SHP77 (cell line): ENCODE results near the gene LCLAT1.
"Not testable (repeated sequence)": the region's sequence is repeated elsewhere in the genome, so short reads cannot be mapped to it uniquely, and the experiment has no call there.

ENCODE experiments used
- DNase-seq, 2 experiments: peaks; one replicate each; lab custom pipeline; 2025; lab: John Stamatoyannopoulos, UW

The LCLAT1 gene

GRCh38 chr2:30455114-30455738 lies 8.2 kb downstream of the LCLAT1 start:
- DNase-seq = no peak

GRCh38 chr2:30456106-30456505 lies 9.1 kb downstream of the LCLAT1 start:
- DNase-seq = no peak

GRCh38 chr2:30456579-30456978 lies 9.5 kb downstream of the LCLAT1 start:
- DNase-seq = no peak

- DNase-seq = no peak
Observed at GRCh38 chr2:30457296-30457695, 10.2 kb downstream of the LCLAT1 start.

GRCh38 chr2:30459140-30459539 lies 12.1 kb downstream of the LCLAT1 start:
- no peak for DNase-seq

- no peak for DNase-seq
Observed at GRCh38 chr2:30462131-30462857, 15.2 kb downstream of the LCLAT1 start.

GRCh38 chr2:30463535-30463934 lies 16.5 kb downstream of the LCLAT1 start:
- no peak for DNase-seq

GRCh38 chr2:30464544-30465170 lies 17.6 kb downstream of the LCLAT1 start:
- DNase-seq = no peak

- DNase-seq = no peak
Observed at GRCh38 chr2:30465171-30465545, 18.1 kb downstream of the LCLAT1 start.

- DNase-seq = no peak
Observed at GRCh38 chr2:30466216-30466615, 19.2 kb downstream of the LCLAT1 start.

GRCh38 chr2:30467062-30467826 lies 20.2 kb downstream of the LCLAT1 start:
- not testable (repeated sequence) for DNase-seq

GRCh38 chr2:30470426-30470825 lies 23.4 kb downstream of the LCLAT1 start:
- DNase-seq = no peak

- DNase-seq = no peak
Observed at GRCh38 chr2:30472326-30472725, 25.3 kb downstream of the LCLAT1 start.

GRCh38 chr2:30475542-30475941 lies 28.5 kb downstream of the LCLAT1 start:
- no peak for DNase-seq

GRCh38 chr2:30476636-30477035 lies 29.6 kb downstream of the LCLAT1 start:
- DNase-seq = no peak

- DNase-seq = no peak
Observed at GRCh38 chr2:30480703-30481322, 33.8 kb downstream of the LCLAT1 start.

GRCh38 chr2:30481323-30481800 lies 34.3 kb downstream of the LCLAT1 start:
- no peak for DNase-seq

GRCh38 chr2:30482011-30482410 lies 35.0 kb downstream of the LCLAT1 start:
- no peak for DNase-seq

GRCh38 chr2:30484145-30484544 lies 37.1 kb downstream of the LCLAT1 start:
- no peak for DNase-seq

- DNase-seq = no peak
Observed at GRCh38 chr2:30484995-30485394, 37.9 kb downstream of the LCLAT1 start.

- no peak for DNase-seq
Observed at GRCh38 chr2:30486655-30487054, 39.6 kb downstream of the LCLAT1 start.

GRCh38 chr2:30487603-30488002 lies 40.6 kb downstream of the LCLAT1 start:
- DNase-seq = no peak
